GM12878 (cell line): ENCODE results near the gene RAF1. TPM values are rescaled to one million over a fixed set of nuclear protein-coding genes. Genes with fewer than 3 reads are reported as not detected.

Experiments used
- ATAC-seq: fragments of 200-7000 bp; cut with Tn5 transposase; 3 replicates; pipeline ENCODE4 v1.9.1; 2020; ENCODE audit warnings: mild to moderate bottlenecking, moderate library complexity
- BruUV-seq: library from RNA; stranded (reverse); fragments of 400-500 nt; replicated peaks from 2 replicates; lab custom pipeline; 2021; lab: Mats Ljungman, UMichigan
- CTCF ChIA-PET: fragments of 300-600 bp; sonication (Branson Sonifier 250); formaldehyde crosslinking; extraction: SDS; loops from one replicate; lab custom pipeline; 2021; ENCODE audit warnings: inconsistent platforms; lab: Yijun Ruan, JAX
- POLR2A ChIA-PET: fragments of 350-600 bp; formaldehyde crosslinking; extraction: SDS; loops from one replicate; lab custom pipeline; 2021; ENCODE audit warnings: inconsistent platforms; lab: Charles Lee
- RAD21 ChIA-PET: fragments of 300-600 bp; sonication (Branson Sonifier 250); formaldehyde crosslinking; loops from one replicate; lab custom pipeline; 2023; ENCODE audit warnings: antibody characterized with exemption; ENCODE audit not compliant: unreplicated experiment; lab: Charles Lee
- SMC1A ChIA-PET: fragments of 300-600 bp; sonication (Branson Sonifier 250); formaldehyde crosslinking; loops from one replicate; lab custom pipeline; 2023; ENCODE audit not compliant: unreplicated experiment, uncharacterized antibody; lab: Charles Lee
- DNase-seq: peaks from one replicate; pipeline ENCODE4 v3.0.0-alpha.2; 2011; ENCODE audit warnings: low read depth, low spot score
- FAIRE-seq: peaks from 3 replicates; lab custom pipeline; 2011; peaks lifted over from hg19 to GRCh38; lab: Jason Lieb, UNC
- H2AFZ ChIP-seq: 2 replicates; pipeline ENCODE4 v1.6.0; 2011; ENCODE audit warnings: low read depth, low read length, control low read depth; ENCODE audit not compliant: control insufficient read depth
- H3K27ac ChIP-seq: 2 replicates; pipeline ENCODE4 v1.5.1; 2011; ENCODE audit warnings: control low read depth; ENCODE audit not compliant: control insufficient read depth, insufficient read depth
- H3K27me3 ChIP-seq, 2 experiments: replicated peaks in 1 of 2; 2 replicates each; pipeline versions ENCODE4 v1.6.0 to v1.6.1; 2011; ENCODE audit warnings: low read length in 1 of 2; ENCODE audit not compliant: control insufficient read depth in 2 of 2, insufficient read depth in 2 of 2
- H3K36me3 ChIP-seq, 2 experiments: 2 replicates each; pipeline ENCODE4 v1.5.1; 2011; ENCODE audit warnings: low read length in 1 of 2; ENCODE audit not compliant: control insufficient read depth in 2 of 2, insufficient read depth in 2 of 2
- H3K4me1 ChIP-seq: 2 replicates; pipeline ENCODE4 v1.6.1; 2011; ENCODE audit warnings: mild to moderate bottlenecking, low read length, moderate library complexity, mixed read lengths; ENCODE audit not compliant: control insufficient read depth, insufficient read depth
- H3K4me2 ChIP-seq: 2 replicates; pipeline ENCODE4 v1.6.0; 2011; ENCODE audit warnings: control low read depth; ENCODE audit not compliant: control insufficient read depth, insufficient read depth
- H3K4me3 ChIP-seq: fragments of 200-600 bp; sonication (generic); 2 replicates; pipeline ENCODE4 v1.5.1; 2016
- H3K79me2 ChIP-seq: 2 replicates; pipeline ENCODE4 v1.6.0; 2011; ENCODE audit warnings: low read length; ENCODE audit not compliant: control insufficient read depth, insufficient read depth
- H3K9ac ChIP-seq: 2 replicates; pipeline ENCODE4 v1.8.0; 2011; ENCODE audit warnings: low read length, control low read depth, mixed read lengths; ENCODE audit not compliant: control insufficient read depth, insufficient read depth
- H3K9me3 ChIP-seq: replicated peaks from 3 replicates; pipeline ENCODE4 v1.5.1; 2011; ENCODE audit warnings: mild to moderate bottlenecking, low read length; ENCODE audit not compliant: control insufficient read depth, insufficient read depth
- H4K20me1 ChIP-seq: 2 replicates; pipeline ENCODE4 v1.6.0; 2011; ENCODE audit not compliant: control insufficient read depth, insufficient read depth
- BRCA1 ChIP-seq: IDR thresholded peaks from 2 replicates; pipeline ENCODE4 v1.6.1; 2011; ENCODE audit warnings: low read depth, low read length, improper control_type of control experiment
- CBFB ChIP-seq: IDR thresholded peaks from 2 replicates; pipeline ENCODE4 v1.6.1; 2016; ENCODE audit warnings: antibody characterized with exemption, low read depth
- CHD2 ChIP-seq: IDR thresholded peaks from 2 replicates; pipeline ENCODE4 v1.6.1; 2011; ENCODE audit warnings: low read depth, low read length, improper control_type of control experiment, borderline replicate concordance
- CHD4 ChIP-seq: fragments of 200-600 bp; sonication (generic); IDR thresholded peaks from 2 replicates; pipeline ENCODE4 v1.6.1; 2016; ENCODE audit warnings: mild to moderate bottlenecking
- HDGF ChIP-seq: fragments of 450-650 bp; IDR thresholded peaks from 2 replicates; pipeline ENCODE4 v1.6.1; 2016; ENCODE audit warnings: antibody characterized with exemption
- IKZF2 ChIP-seq, 2 experiments: fragments of 450-650 bp; IDR thresholded peaks; 2 replicates each; pipeline ENCODE4 v1.6.1; 2017; ENCODE audit warnings: mild to moderate bottlenecking in 2 of 2, moderate library complexity in 2 of 2
- MEF2B ChIP-seq: fragments of 450-650 bp; IDR thresholded peaks from 2 replicates; pipeline ENCODE4 v1.6.1; 2018; ENCODE audit warnings: mild to moderate bottlenecking, moderate library complexity; ENCODE audit not compliant: partially characterized antibody, poor library complexity, severe bottlenecking
- NFYB ChIP-seq: IDR thresholded peaks from 2 replicates; pipeline ENCODE4 v1.6.1; 2011; ENCODE audit warnings: low read depth, mild to moderate bottlenecking, low read length, improper control_type of control experiment, moderate library complexity; ENCODE audit not compliant: insufficient read depth
- NR2C1 ChIP-seq: fragments of 450-650 bp; IDR thresholded peaks from 2 replicates; pipeline ENCODE4 v1.6.1; 2017; ENCODE audit warnings: antibody characterized with exemption, mild to moderate bottlenecking, moderate library complexity
- NR2F1 ChIP-seq: fragments of 450-650 bp; conservative IDR thresholded peaks from 2 replicates; pipeline ENCODE4 v1.6.1; 2017; ENCODE audit warnings: mild to moderate bottlenecking
- PAX8 ChIP-seq: fragments of 450-650 bp; IDR thresholded peaks from 2 replicates; pipeline ENCODE4 v1.6.1; 2017; ENCODE audit warnings: mild to moderate bottlenecking, moderate library complexity
- RELA ChIP-seq: fragments of 450-650 bp; IDR thresholded peaks from 2 replicates; pipeline ENCODE4 v1.8.0; 2014; ENCODE audit warnings: borderline replicate concordance; ENCODE audit not compliant: partially characterized antibody
- TCF7 ChIP-seq: IDR thresholded peaks from 2 replicates; pipeline ENCODE4 v1.6.1; 2014; ENCODE audit warnings: antibody characterized with exemption, borderline replicate concordance
- ZNF217 ChIP-seq: fragments of 450-650 bp; IDR thresholded peaks from 2 replicates; pipeline ENCODE4 v1.6.1; 2017; ENCODE audit warnings: antibody characterized with exemption, mild to moderate bottlenecking
- ZSCAN29 ChIP-seq: fragments of 450-650 bp; IDR thresholded peaks from 2 replicates; pipeline ENCODE4 v1.6.1; 2017; ENCODE audit warnings: mild to moderate bottlenecking, moderate library complexity
- WGBS: methylation state at CpG from one replicate; pipeline ENCODE4 v1.1.6; 2016; ENCODE audit warnings: low lambda C conversion rate; ENCODE audit not compliant: insufficient replicate concordance, insufficient coverage; ENCODE audit errors: missing lambda C conversion rate; 5-methylcytosine and 5-hydroxymethylcytosine counted together
- in situ Hi-C: fragments of 300-500 bp; cut with MboI; formaldehyde crosslinking; loops from 9 replicates; pipeline ENCODE4 v1.14.3; 2018; ENCODE audit warnings: mixed read lengths
- intact Hi-C: fragments of 100-400 bp; cut with micrococcal nuclease; formaldehyde crosslinking; loops from one replicate; pipeline ENCODE4 v1.14.2; 2022; ENCODE audit not compliant: unreplicated experiment
- polyA plus RNA-seq, 11 experiments: library from polyadenylated mRNA; depleted of rRNA in 4 of 11; unstranded in 6 of 11; stranded (reverse) in 5 of 11; fragments of >200 nt; fragmentation: Nextera tagmentation in 4 of 11; fragmentation: Illumina TruSeq in 1 of 11; extraction: Ambion mirVana in 4 of 11; extraction: Trizol in 1 of 11; gene quantifications; 1 replicate in 1 of 11; 2 replicates in 10 of 11; pipeline versions ENCODE4 v1.2.1 to v1.2.3, GENCODE V29; 2011 to 2016; ENCODE audit warnings: inconsistent platforms in 2 of 11, missing spikeins in 2 of 11, low read depth in 1 of 11
- total RNA-seq, 4 experiments: library from RNA; depleted of rRNA in 3 of 4; stranded (reverse); fragments of >200 nt in 3 of 4; fragmentation: Illumina TruSeq in 1 of 4; extraction: Trizol in 1 of 4; gene quantifications; 2 replicates each; pipeline versions ENCODE4 v1.2.1 to v1.2.3, GENCODE V29; 2013 to 2021

The RAF1 gene
- total and polyA plus RNA-seq, 10 of the 15 experiments (the other 5 are each of a cell fraction or from before 2014, with no cell fraction given), result 20.4 to 151 (median 77.8) TPM

DNA sequence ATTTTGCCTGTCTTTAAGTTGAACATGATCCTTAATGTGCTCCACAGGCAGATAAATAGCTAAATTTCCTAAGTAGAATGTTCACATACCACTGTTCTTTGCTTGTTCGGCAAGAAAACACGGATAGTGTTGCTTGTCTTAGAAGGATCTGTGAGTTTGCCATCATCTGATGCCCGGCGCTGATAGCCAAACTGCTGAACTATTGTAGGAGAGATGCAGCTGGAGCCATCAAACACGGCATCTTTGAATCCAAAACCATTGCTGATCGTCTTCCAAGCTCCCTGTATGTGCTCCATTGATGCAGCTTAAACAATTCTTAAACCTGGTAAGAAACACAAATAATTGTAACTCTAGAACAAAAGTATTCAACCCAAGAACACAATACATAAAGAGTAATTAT lies 45.5 kb downstream of the RAF1 start:
- ATAC-seq, result no peak
- Histone ChIP-seq H3K79me2 (peaks cover 40% of the 10 kb centered on the region), H4K20me1 (no peaks in the 10 kb centered on the region), H3K27ac (no peak overlapping the region), H3K4me2 (no peak overlapping the region), H3K9ac (no peak overlapping the region), H3K27me3 (no peaks in the 10 kb centered on the region), H3K4me3 (no peak overlapping the region), H3K36me3 (peaks cover 0 to 3% of the 10 kb centered on the region in 2 experiments; a peak in 2 of 4 replicates), H2AFZ (no peak overlapping the region)
- POLR2A ChIA-PET, result no interaction called here
- no peak for FAIRE-seq
- in situ Hi-C loops, result no loop called here
- RAD21 ChIA-PET, result no interaction called here
- intact Hi-C loops, result no loop called here
- SMC1A ChIA-PET, result interaction anchor here (1.2 to 1.7 kb wide), 4 partner anchors 12 to 100 kb away, joined by 3 to 9 read pairs (median 4); no protein-coding TSS in a partner anchor
- CTCF ChIA-PET, result interaction anchor here (0.6 to 1.1 kb wide), 2 partner anchors 17 to 88 kb away, joined by 3 read pairs; no protein-coding TSS in a partner anchor
- no peak for TF ChIP-seq BRCA1
- no peak for TF ChIP-seq NFYB
- TF ChIP-seq CHD4, result no peak
- no peak for TF ChIP-seq NR2C1
- no peak for TF ChIP-seq CBFB
- TF ChIP-seq MEF2B, result no peak
- TF ChIP-seq NR2F1, result no peak
- no peak for TF ChIP-seq CHD2
- no peak for TF ChIP-seq HDGF
- no peak for TF ChIP-seq TCF7
- TF ChIP-seq ZNF217, result no peak
- no peak for TF ChIP-seq ZSCAN29
- no peak for TF ChIP-seq PAX8
- TF ChIP-seq RELA, result no peak
- no peak for TF ChIP-seq IKZF2 (IDR thresholded peaks at IDR 0.05)
- TF ChIP-seq, all 136 proteins: peak for 0
- WGBS, result 99% methylated on average over 6 of the region's 6 CpGs
- peaks cover 10% of the 10 kb centered on the region; the same call in 1 of the 2 replicates for H3K4me1 ChIP-seq
- no peaks in the 10 kb centered on the region for H3K9me3 ChIP-seq
- no peak for DNase-seq
- BruUV-seq, result no TSS peak
